AG04449 (cell line): Measurements from ENCODE around the gene VGLL4.
A peak's percentile ranks its signal among the peaks of the same experiment; 100 is the strongest.

ENCODE experiments used
- CTCF ChIA-PET: fragments of 350-600 bp; formaldehyde crosslinking; extraction: SDS; loops from one replicate; lab custom pipeline; 2021; ENCODE audit warnings: antibody characterized with exemption; lab: Yijun Ruan, JAX
- POLR2A ChIA-PET: fragments of 400-600, 350-600 bp; formaldehyde crosslinking; extraction: SDS; loops from one replicate; lab custom pipeline; 2020; ENCODE audit warnings: antibody characterized with exemption, inconsistent platforms; lab: Yijun Ruan, JAX
- DNase-seq: peaks from one replicate; pipeline ENCODE4 v3.0.0-alpha.2; 2010; ENCODE audit warnings: low read depth, low spot score
- H3K4me3 ChIP-seq: 2 replicates; pipeline ENCODE4 v1.5.1; 2011; ENCODE audit warnings: low read depth, mild to moderate bottlenecking, control low read depth, low read length
- CTCF ChIP-seq: IDR thresholded peaks from one replicate; pipeline ENCODE4 v1.5.1; 2011; ENCODE audit warnings: mild to moderate bottlenecking, moderate library complexity, low read length, control low read depth, inconsistent platforms; ENCODE audit not compliant: insufficient read depth; ENCODE audit errors: missing control alignments

Gene VGLL4

GRCh38 chr3:11536132-11536935 is 107.4 kb downstream of the VGLL4 start:
- ChIA-PET CTCF (no interaction called here), POLR2A (interaction anchor here (0.9 kb wide), 1 partner anchor 64 kb away, joined by 3 read pairs; no protein-coding TSS in a partner anchor)
- no peak overlapping the region for H3K4me3 ChIP-seq
- no peak for TF ChIP-seq CTCF
- DNase-seq: no peak

DNA sequence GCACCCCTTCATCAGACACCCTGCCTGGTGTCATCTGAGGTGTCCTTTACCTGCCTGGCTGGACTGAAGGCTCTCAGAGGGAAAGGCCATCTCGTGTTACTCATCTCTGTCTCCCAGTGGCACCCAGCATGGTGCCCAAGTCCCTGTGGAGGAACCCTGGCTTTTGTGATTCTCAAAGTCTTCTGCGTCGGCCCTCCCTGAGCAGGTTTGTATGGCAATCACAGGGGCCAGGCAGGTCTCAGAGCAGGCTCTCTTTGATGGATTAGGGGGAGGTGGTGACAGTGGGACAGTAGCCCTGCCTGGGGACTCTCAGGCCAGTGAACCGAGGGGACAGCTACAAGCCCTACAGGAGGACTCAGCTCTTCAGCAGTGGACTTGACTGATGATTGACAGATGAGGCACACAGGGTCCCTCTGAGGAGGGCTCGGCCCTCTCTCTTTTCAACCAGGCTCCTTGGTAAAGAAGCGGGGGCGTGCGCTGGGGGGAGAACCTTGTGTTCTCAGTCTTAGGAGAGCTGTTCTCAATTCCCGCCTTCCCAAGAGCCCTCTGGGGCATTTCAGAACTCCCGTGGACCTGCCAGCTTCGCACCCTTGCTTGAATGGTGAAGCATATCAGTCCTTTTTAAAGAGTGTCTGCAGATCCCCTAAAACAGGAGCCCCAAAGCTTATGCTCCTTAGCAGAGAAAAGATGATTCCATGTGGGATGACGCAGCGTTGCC is 108.3 kb downstream of the VGLL4 start:
- CTCF ChIA-PET: no interaction called here
- DNase-seq: no peak
- no peak for TF ChIP-seq CTCF
- H3K4me3 ChIP-seq: no peak overlapping the region
- POLR2A ChIA-PET: no interaction called here

DNA sequence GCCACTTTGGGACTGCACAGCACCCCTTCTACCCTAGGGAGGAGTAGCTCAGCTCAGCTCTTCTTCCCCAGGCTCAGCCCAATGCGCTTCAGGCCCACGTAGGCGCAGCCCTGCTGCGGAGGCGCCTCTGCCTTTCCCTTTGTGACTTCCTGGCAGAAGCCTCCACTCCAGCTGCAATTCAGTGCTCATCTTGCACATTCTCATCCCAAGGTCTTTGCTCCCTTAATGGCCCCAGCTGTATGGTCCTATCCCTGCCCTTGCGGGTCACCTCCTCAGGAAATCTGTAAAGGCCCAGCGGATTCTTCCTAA is 109.0 kb downstream of the VGLL4 start:
- ChIA-PET POLR2A (no interaction called here), CTCF (interaction anchor here (1.0 kb wide), 1 partner anchor 21 kb away, joined by 3 read pairs; no protein-coding TSS in a partner anchor)
- DNase-seq: no peak
- H3K4me3 ChIP-seq: no peak overlapping the region
- TF ChIP-seq CTCF: no peak

DNA sequence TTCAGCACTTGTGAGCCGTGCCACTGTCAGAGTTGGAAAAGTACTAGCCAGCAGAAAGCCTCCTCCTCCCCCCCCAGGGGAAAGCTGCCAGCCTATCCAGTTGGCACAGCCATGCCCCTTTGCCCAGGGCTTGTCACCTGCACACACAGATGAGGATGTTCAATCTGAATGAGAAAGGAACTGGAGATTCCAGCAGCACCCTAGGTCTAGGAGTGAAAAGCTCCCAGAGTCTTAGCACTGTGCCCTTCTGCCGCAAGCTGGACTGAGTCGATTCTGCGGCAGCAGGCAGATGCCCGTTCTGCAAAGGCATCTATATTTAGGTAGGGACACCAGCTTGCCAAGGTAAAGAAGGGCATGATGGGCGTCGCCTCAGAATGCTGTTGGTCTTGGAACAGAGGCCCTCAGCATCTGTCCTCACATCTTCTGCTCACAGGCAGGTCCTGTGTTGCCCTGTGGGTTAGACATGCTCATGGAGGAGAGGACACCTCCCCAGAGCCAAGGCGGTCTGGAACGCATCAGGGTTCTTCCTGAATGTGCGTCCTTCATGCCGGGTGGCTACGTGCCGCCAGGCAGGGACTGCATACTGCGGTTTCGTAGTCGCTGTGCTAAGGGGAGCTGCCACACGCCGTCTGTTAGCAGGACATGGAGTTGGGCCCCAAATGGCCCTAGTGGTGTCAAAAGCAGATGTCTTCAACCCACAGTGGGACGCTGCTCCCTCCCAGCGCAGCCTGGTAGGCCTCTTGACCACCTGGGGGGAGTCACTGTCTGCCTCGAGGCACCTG is 109.5 kb downstream of the VGLL4 start:
- no peak for DNase-seq
- no peak for TF ChIP-seq CTCF
- ChIA-PET POLR2A (interaction anchor here (0.6 kb wide), 1 partner anchor 24 kb away, joined by 3 read pairs; no protein-coding TSS in a partner anchor), CTCF (interaction anchor here (1.0 to 1.3 kb wide), 2 partner anchors 10 to 21 kb away, joined by 3 read pairs; no protein-coding TSS in a partner anchor)
- H3K4me3 ChIP-seq: no peak overlapping the region

- TF ChIP-seq CTCF: no peak
- ChIA-PET POLR2A (interaction anchor here (0.5 kb wide), 1 partner anchor 19 kb away, joined by 3 read pairs; no protein-coding TSS in a partner anchor), CTCF (interaction anchor here (0.9 to 1.4 kb wide), 4 partner anchors 10 to 153 kb away, joined by 3 to 4 read pairs (median 3); no protein-coding TSS in a partner anchor)
- no peak overlapping the region for H3K4me3 ChIP-seq
- peak; percentile 34 for DNase-seq
These were observed 110.8 kb downstream of the VGLL4 start for GRCh38 chr3:11532931-11533391.
